HG03095 (cell line): ENCODE results near the gene NOTCH3.

Experiments
- ATAC-seq: cut with Tn5 transposase; IDR thresholded peaks from one replicate; pipeline ENCODE4 v1.9.1; 2021; ENCODE audit warnings: moderate library complexity; ENCODE audit not compliant: unreplicated experiment

NOTCH3 gene

GRCh38 chr19:15200553-15201364 lies at the start of gene NOTCH3:
Gene NOTCH3, minus strand, starts transcription at chr19:15200995. Its CDS starts 90 bp downstream, at chr19:15200905.
- ATAC-seq: no peak

GRCh38 chr19:15250640-15250993 lies 49.8 kb upstream of the NOTCH3 start:
- ATAC-seq: no peak

DNA sequence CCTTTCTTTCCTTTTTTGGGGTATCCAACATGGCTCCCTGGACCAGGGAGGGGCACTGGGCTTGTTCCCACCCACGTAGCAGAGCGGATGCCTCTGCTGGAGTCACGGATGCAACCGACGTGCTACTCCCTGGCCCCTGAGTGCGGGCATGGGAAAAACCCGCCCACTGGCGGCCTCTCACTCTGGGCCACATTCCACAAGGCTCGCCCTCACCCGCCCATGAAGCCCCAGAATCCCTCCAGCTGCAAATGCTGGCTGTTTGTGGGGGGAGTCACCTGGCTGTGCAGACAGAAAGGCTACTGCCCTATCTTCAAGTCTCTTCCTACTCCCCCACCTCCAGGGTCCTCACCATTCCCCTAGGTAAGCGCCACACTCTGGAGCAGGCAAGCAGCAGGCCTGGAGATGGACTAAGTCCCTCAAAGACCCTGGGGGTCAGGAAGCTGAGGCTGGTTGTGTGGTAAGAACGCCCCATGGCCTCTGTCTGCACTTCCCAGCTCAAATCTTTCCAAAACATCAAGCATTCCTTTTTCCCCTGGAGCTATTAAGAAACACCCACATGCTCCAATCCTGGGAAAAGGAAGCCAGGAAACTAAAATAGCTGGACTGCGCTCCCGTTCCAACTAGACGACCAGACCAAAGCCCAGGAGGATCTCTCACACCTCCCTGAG lies 49.3 kb upstream of the NOTCH3 start:
- no peak for ATAC-seq

DNA sequence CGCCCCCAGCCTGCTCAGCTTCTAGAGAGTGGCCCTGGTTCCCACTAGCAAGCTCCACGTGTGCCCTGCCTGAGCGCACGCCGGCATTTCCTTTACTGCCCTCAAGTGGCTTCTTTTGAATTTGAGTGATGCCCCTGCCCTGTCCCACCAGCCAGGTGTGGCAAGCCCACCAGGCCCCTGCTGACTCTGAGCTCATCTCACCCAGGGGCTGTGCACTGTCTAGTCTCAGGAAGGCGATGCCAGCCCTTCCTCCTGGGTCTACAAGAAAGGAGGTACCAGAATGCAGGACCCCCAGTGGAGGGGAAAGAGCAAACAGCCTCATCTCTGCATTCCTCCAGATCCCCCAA lies 48.7 kb upstream of the NOTCH3 start:
- ATAC-seq: no peak

DNA sequence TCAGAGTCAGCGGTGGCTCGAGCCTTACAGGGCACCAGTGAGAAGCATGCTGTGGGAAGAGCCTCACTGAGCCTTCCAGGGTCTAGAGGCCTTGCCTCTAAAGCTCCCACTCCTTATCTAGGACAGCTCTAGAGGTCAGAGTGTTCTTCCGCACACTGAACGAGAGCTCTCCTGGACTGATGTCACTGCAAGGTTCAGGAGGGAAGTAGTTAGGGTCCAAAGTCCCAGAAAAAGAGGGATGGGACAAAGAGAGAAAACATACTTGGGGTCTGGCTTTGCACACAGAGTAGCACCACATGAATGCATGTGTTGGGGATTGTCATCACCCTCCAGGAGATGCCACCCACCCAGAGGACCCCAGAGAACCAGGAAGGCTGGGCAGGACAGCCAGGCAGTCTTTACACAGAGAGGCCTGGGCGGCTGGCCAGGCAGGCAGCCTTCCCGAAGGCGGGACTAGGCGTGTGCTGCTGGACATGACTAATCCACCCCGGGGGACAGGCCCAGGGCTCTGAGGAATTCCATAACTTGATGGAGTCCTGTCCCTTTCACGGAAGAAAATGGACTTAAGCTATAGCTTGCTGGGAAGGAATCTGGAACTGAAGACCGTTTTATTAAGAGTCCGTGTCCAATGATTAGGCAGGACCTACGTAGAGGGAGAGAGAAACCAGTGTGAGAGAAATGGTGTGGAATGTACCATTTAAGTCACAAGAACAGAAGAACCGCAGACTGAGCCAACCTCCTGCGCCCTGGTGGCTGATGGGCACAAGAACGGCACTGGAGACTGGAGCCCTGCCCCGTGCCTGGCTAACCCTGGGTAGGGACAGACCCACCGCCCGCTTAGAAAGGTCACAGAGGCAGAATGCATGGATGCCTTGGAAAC lies 48.1 kb upstream of the NOTCH3 start:
- no peak for ATAC-seq

GRCh38 chr19:15248106-15248505 lies 47.3 kb upstream of the NOTCH3 start:
- no peak for ATAC-seq

DNA sequence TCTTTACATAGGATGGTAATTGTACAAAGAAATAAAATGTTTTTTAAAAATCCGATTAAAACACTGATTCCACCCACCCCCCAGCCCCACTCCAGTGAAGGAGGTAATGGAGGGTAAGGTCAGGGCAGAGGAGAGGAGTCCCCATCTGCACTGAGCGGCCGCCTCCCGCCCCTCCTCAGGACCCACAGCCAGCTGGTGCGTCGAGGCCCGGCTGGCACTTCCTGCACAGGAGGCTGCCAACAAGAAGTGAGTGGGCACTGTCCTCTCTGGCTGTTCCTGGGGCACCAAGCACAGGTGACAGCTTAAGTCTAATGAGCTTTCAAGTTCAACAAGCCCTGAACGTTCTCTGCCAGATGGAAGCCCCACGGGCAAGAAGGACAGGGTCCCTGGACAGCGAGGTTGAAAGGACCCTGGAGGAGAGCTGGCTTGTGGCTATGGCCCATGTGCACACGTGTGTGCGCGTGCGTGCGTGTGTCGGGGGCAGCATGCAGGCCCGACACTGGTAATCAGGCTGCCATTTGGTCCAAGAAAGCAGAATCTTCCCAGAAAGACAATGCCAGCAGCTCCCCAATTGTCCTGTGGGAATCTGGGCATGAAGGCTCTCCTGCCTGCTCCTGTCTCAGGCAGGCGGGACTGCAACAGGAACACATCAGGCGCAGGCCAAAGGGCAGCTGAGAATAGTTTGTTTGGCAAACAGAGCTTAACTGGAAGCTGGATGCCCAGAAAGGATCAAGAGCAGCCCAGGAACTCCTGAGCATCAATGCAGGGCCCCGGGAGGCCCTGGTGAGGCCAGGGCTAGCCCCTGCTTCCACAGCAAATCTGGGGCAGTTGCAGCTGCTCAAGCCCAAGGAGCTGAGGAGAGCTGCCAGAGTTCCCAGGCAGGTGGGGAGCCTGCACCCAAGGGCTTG lies 46.6 kb upstream of the NOTCH3 start:
- ATAC-seq: no peak

DNA sequence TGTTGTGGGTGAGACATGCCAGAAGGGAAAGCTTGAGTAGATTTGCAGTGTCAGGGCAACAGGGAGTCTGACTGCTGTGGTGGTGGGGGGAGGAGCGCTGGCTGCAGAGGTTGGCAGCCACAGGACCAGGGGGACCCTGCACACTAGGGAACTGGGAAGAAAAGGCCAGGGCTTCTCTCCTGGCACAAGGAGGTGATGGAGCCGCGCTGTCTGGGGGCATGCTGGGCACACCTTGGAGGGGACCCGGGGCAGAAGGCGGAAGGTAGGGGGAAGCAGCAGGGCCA lies 45.3 kb upstream of the NOTCH3 start:
- no peak for ATAC-seq

- no peak for ATAC-seq
Observed at GRCh38 chr19:15245370-15246197, 44.8 kb upstream of the NOTCH3 start.

DNA sequence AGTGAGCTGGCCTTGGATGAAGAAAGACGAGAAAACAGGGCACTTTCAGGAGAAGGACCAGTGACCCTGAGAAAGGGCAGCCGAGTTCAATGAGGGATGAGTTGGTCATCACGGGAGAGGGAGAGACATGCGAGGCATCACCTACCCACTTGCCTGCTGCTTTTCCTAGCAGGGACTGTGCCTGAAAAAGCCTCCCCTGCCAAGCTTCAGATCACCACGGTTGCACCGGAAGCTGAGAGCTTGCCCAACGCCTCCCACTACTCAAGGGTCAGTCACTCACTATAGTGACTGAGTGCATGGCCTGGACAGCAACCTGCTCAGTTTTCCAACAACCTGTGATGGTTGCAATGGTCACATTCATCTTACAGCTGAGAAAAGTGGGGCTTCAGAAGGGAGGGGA lies 44.0 kb upstream of the NOTCH3 start:
- ATAC-seq: no peak

DNA sequence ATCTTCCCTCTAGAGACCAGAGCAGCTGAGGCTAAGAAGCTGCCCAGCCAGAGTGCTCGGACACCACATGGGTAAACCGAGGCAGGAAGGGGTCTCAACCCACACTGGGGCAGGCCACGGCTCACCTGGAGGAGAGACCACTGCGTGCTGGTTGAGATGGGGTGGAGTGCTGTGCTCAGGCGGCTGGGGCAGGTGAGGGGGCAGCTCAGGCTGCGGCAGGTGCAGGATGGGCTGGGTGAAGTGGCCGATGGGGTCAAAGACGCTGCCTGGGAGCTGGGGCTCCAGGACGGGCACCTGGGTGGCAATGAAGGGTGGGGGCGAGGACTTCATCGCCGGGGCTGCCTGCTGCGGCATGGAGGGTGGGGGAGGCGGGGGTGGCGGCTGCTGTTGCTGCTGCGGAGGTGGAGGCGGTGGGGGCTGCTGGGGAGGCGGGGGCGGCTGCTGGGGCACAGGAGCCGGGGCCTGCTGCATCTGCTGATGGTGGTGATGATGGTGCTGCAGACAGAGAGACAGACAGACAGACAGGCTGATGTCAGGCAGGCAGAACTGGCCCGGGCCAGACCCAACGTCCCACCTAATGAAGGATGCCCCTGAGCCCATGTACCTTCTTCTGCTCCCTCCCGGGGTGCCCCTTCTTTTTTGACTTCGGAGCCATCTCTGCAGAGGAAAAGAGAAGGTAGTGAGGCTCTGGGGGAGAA lies 43.5 kb upstream of the NOTCH3 start:
- ATAC-seq: no peak

- no peak for ATAC-seq
Observed at GRCh38 chr19:15243236-15243957, 42.6 kb upstream of the NOTCH3 start.

DNA sequence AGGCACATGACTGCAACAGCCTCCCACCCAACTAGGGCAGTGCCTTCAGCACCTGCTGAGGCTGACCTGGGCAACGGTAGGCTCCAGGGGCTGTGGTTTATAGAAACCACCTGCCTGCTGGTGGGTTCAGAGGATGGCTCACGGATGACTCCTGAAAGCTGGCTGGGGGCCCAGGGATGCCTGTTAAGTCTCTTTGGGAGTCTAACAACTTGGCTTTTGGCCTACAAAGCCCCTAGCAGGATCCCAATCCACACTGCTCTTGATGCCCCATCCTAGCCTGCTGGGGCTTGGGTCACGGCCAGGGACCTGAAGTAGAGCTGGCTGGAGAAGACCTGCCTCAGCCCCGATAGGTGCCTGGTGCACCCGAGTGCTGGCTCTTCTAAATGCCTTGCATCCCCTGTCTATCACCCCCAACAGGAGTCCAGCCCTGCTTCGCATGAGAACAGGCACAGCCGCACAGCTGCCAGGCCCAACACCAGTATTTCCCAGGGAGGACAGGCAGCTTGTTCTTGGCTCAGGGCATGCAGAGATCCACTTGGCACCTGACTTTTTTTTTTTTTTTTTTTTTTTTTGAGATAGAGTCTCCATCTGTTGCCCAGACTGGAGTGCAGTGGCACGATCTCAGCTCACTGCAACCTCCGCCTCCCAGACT lies 40.6 kb upstream of the NOTCH3 start:
- no peak for ATAC-seq

- no peak for ATAC-seq
Observed at GRCh38 chr19:15240515-15240914, 39.7 kb upstream of the NOTCH3 start.

- no peak for ATAC-seq
Observed at GRCh38 chr19:15239337-15239949, 38.6 kb upstream of the NOTCH3 start.

DNA sequence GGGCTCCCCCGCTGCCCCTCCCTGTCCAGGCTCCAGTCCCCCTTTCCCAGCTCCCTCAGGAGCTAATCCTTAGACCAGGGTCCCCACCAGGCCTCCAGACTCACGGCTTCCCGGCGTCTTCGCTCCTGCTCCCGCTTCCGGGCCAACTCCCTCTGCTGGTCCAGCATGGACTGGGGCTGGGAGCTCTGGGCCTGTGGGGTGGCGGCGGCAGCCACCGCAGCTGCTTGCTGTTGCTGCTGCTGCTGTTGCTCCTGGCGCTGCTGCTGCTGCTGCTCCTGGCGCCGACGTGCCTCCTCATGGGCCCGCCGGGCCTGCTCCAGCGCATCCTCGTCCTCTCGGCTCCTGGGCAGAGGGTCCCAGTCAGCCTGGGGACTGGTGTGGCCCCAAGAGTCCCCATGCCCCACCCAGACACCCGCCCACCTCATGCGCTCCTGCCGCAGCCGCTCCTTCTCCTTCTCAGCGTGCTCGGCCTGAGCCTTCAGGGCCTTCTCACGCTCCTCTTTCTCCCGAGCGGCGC lies 37.9 kb upstream of the NOTCH3 start:
- no peak for ATAC-seq

DNA sequence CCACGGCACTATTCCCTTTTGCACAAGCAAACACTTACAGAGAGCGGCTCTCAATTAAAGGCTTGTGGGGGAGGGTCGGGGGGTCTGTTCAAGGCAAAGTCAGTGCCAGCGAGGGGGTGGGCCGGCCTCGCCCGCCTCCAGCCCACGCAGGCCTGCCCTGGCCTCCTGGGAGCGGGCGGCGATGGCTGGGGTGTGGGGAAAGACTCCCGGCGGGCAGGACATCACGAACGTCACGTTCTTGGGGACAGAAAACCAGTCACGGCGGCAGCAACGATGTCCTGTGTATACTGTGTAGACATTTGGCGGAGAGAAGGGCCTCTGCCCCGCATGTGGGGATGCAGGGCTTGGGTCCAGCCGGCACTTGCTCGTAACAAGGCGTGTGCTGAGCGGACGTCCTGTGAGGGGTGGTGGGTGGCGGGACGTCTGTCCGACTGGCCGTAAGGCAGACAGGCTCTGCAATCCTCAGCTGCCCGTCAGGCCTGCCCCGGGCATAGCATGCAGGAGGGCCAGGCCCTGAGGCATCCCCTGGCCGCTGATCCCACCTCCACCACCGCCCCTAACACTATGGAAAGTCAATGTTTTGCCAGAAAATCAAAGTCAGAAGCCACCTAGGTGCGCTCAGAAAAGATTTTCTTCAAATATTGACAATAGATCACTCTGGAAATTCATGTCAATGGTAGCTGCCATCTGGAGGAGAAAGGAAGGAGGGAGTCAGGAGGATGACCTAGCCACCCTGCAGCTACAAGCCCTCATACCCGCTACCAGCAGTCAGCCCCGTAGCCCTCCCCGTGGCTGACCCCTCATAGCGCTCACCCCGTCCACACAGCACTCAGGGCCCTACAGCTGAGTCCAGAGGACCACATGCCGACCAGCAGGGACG lies 37.2 kb upstream of the NOTCH3 start:
- ATAC-seq: no peak
